Measurements from ENCODE around the gene WDR62. TPM values are rescaled to one million over a fixed set of nuclear protein-coding genes. Genes with fewer than 3 reads are reported as not detected.
A peak's percentile ranks its signal among the peaks of the same experiment; 100 is the strongest.

The WDR62 gene
- total and polyA plus RNA-seq, 2 of the 8 experiments (the other 6 are each of a cell fraction or from before 2014, with no cell fraction given): 28.2 to 39.5 TPM

DNA sequence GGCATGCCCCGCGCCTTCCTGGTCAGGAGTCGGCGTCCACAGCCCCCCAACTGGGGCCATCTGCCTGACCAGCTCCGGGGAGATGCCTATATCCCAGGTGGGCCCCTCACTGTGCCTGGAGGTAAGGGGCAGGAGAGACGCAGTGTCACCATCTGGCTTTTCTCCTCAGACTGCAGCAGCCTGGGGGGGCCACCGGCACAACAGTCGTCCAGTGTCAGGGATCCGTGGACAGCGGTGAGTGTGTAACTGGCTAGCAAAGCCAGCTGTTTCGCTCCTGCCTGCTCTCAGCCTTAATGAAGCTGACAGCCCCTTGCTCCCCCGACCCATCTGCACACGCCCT lies 56.5 kb downstream of the WDR62 start (continued):
- no peak for TF ChIP-seq CHD7 (IDR thresholded peaks at IDR 0.05; ENCODE audit: insufficient replicate concordance, low read length)
- peak; percentile 9 for TF ChIP-seq KDM4A (IDR thresholded peaks at IDR 0.05; ENCODE audit: low read depth, low read length, severe bottlenecking)
- no peak; the same call in 1 of the 2 replicates for TF ChIP-seq MAX (IDR thresholded peaks at IDR 0.05)
- no peak for TF ChIP-seq BACH1 (IDR thresholded peaks at IDR 0.05; ENCODE audit: low read length)
- TF ChIP-seq SIN3A (conservative IDR thresholded peaks at IDR 0.05 in 1 of 2, IDR thresholded peaks at IDR 0.05 in 1 of 2; ENCODE audit: low read depth in 1 of 2, low read length in 2 of 2): peak in 1 of 2 experiments; percentile 20; a peak in 1 of 4 replicates
